A673 (cell line): ENCODE data around the gene BFSP2. TPM values are rescaled to one million over a fixed set of nuclear protein-coding genes. Genes with fewer than 3 reads are reported as not detected.

ENCODE experiments used
- BruUV-seq: library from RNA; stranded (reverse); fragments of 400-500 nt; replicated peaks from 2 replicates; lab custom pipeline; 2021; lab: Mats Ljungman, UMichigan
- CTCF ChIA-PET: fragments of 300-600 bp; sonication (Branson Sonifier 250); formaldehyde crosslinking; loops from one replicate; lab custom pipeline; 2022; ENCODE audit warnings: antibody characterized with exemption; lab: Charles Lee
- POLR2A ChIA-PET: fragments of 300-600 bp; sonication (Branson Sonifier 250); formaldehyde crosslinking; loops from one replicate; lab custom pipeline; 2022; ENCODE audit warnings: antibody characterized with exemption; ENCODE audit not compliant: low non-redundant PET; lab: Charles Lee
- DNase-seq: peaks from one replicate; pipeline ENCODE4 v3.0.0-alpha.2; 2015; ENCODE audit warnings: low spot score
- H3K27ac ChIP-seq: fragments of 200-600 bp; sonication (generic); 2 replicates; pipeline ENCODE4 v1.5.1; 2016; ENCODE audit warnings: mixed run types, low read depth, mild to moderate bottlenecking, mixed read lengths, antibody characterized with exemption, low read length; ENCODE audit not compliant: poor library complexity, severe bottlenecking
- H3K27me3 ChIP-seq: fragments of 200-600 bp; sonication (generic); replicated peaks from 2 replicates; pipeline ENCODE4 v1.6.1; 2017; ENCODE audit warnings: mixed run types, low read depth, mild to moderate bottlenecking, mixed read lengths, antibody characterized with exemption, low read length; ENCODE audit not compliant: insufficient read depth, poor library complexity
- H3K36me3 ChIP-seq: fragments of 200-600 bp; sonication (generic); 2 replicates; pipeline ENCODE4 v1.6.1; 2016; ENCODE audit warnings: mixed run types, mild to moderate bottlenecking, mixed read lengths, antibody characterized with exemption, low read length; ENCODE audit not compliant: insufficient read depth, poor library complexity, severe bottlenecking
- H3K4me1 ChIP-seq: fragments of 200-600 bp; sonication (generic); 2 replicates; pipeline ENCODE4 v1.6.1; 2017; ENCODE audit warnings: mixed run types, mild to moderate bottlenecking, mixed read lengths, antibody characterized with exemption, low read length; ENCODE audit not compliant: insufficient read depth, poor library complexity, severe bottlenecking
- H3K4me3 ChIP-seq: fragments of 200-600 bp; sonication (generic); 2 replicates; pipeline ENCODE4 v1.5.1; 2016; ENCODE audit warnings: low read depth, mixed run types, mild to moderate bottlenecking, mixed read lengths, low read length; ENCODE audit not compliant: poor library complexity, severe bottlenecking
- H3K9me3 ChIP-seq: fragments of 200-600 bp; sonication (generic); 2 replicates; pipeline ENCODE4 v1.6.1; 2016; ENCODE audit warnings: mixed run types, low read depth, mild to moderate bottlenecking, mixed read lengths, antibody characterized with exemption, low read length; ENCODE audit not compliant: poor library complexity, severe bottlenecking
- EZH2 ChIP-seq: fragments of 200-600 bp; sonication (generic); IDR thresholded peaks from 2 replicates; pipeline ENCODE4 v1.6.1; 2017; ENCODE audit warnings: borderline replicate concordance, low read depth, mild to moderate bottlenecking, mixed read lengths, antibody characterized with exemption, low read length; ENCODE audit not compliant: poor library complexity, severe bottlenecking
- intact Hi-C: fragments of 100-400 bp; cut with micrococcal nuclease; formaldehyde crosslinking; loops from one replicate; pipeline ENCODE4 v1.10.0; 2022; ENCODE audit not compliant: unreplicated experiment
- total RNA-seq: library from RNA; stranded (reverse); gene quantifications from 2 replicates; pipeline ENCODE4 v1.2.3, GENCODE V29; 2021
- TF ChIP-seq, protein P1 (sequence below): fragments of 300-800, 200-600 bp; sonication (generic); conservative IDR thresholded peaks from 2 replicates; pipeline ENCODE4 v1.5.1; 2017; ENCODE audit warnings: low read depth, mild to moderate bottlenecking, antibody characterized with exemption, low read length, moderate library complexity, mixed read lengths

The BFSP2 gene
- total RNA-seq, 1 experiment from 2014 or later, result not detected

DNA sequence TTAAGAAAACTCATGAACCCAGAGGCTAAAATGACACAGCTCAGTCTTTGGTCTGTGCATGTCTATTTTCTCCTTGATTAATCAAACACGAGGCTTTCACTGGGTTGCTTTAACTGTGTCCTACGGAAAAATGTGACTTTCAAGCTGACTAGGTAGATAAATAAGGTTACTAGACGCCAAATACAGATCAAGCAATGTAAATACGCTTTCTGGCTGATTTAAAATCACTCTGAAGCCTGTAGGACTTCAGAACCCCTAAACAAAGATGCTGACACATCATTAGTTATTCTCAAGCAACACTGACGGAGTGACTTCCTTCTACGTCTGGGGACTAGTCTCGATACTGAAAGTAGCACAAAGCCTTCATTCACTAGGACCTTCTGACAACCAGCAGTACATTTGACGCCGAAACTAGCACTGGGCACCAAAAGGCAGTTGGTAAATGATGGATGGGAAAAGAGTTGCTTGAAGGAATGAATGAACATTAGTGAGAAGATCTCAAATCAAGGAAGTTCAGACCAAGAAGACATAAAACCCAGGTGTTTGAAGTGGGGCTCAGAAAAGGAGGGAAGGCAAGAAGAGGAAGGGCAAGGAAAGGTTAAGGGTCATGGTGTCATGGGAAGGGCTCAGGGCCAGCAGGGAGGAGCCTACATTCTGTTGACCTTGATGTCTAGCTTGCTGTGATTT is 106.5 kb downstream of the BFSP2 start:
- no peaks in the 10 kb centered on the region for H3K27me3 ChIP-seq
- no TSS peak for BruUV-seq
- H3K4me3 ChIP-seq, result no peak overlapping the region
- no peaks in the 10 kb centered on the region for H3K4me1 ChIP-seq
- CTCF ChIA-PET, result no interaction called here
- intact Hi-C loops, result no loop called here
- TF ChIP-seq EZH2, result no peak
- TF ChIP-seq, protein P1, sequence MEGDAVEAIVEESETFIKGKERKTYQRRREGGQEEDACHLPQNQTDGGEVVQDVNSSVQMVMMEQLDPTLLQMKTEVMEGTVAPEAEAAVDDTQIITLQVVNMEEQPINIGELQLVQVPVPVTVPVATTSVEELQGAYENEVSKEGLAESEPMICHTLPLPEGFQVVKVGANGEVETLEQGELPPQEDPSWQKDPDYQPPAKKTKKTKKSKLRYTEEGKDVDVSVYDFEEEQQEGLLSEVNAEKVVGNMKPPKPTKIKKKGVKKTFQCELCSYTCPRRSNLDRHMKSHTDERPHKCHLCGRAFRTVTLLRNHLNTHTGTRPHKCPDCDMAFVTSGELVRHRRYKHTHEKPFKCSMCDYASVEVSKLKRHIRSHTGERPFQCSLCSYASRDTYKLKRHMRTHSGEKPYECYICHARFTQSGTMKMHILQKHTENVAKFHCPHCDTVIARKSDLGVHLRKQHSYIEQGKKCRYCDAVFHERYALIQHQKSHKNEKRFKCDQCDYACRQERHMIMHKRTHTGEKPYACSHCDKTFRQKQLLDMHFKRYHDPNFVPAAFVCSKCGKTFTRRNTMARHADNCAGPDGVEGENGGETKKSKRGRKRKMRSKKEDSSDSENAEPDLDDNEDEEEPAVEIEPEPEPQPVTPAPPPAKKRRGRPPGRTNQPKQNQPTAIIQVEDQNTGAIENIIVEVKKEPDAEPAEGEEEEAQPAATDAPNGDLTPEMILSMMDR, result no peak
- no peaks in the 10 kb centered on the region for H3K36me3 ChIP-seq
- POLR2A ChIA-PET, result no interaction called here
- no peak for DNase-seq
- no peaks in the 10 kb centered on the region for H3K9me3 ChIP-seq
- H3K27ac ChIP-seq, result no peak overlapping the region

GRCh38 chr3:133509488-133509887 is 109.6 kb downstream of the BFSP2 start:
- no TSS peak for BruUV-seq
- TF ChIP-seq, protein P1, result no peak
- TF ChIP-seq EZH2, result no peak
- H3K4me1 ChIP-seq, result no peaks in the 10 kb centered on the region
- H3K27ac ChIP-seq, result no peak overlapping the region
- no peaks in the 10 kb centered on the region for H3K27me3 ChIP-seq
- intact Hi-C loops, result no loop called here
- no peak overlapping the region for H3K4me3 ChIP-seq
- ChIA-PET POLR2A (no interaction called here), CTCF (no interaction called here)
- no peaks in the 10 kb centered on the region for H3K36me3 ChIP-seq
- no peaks in the 10 kb centered on the region for H3K9me3 ChIP-seq
- no peak for DNase-seq

- H3K9me3 ChIP-seq, result no peaks in the 10 kb centered on the region
- H3K27ac ChIP-seq, result no peak overlapping the region
- no peaks in the 10 kb centered on the region for H3K4me1 ChIP-seq
- ChIA-PET POLR2A (no interaction called here), CTCF (no interaction called here)
- no peak for TF ChIP-seq EZH2
- TF ChIP-seq, protein P1, result no peak
- no peaks in the 10 kb centered on the region for H3K36me3 ChIP-seq
- no TSS peak for BruUV-seq
- no peaks in the 10 kb centered on the region for H3K27me3 ChIP-seq
- no peak for DNase-seq
- H3K4me3 ChIP-seq, result no peak overlapping the region
- intact Hi-C loops, result no loop called here
These were observed 112.7 kb downstream of the BFSP2 start for GRCh38 chr3:133512416-133513089.
